ENCODE measurements around the gene DMD.

The DMD gene

DNA sequence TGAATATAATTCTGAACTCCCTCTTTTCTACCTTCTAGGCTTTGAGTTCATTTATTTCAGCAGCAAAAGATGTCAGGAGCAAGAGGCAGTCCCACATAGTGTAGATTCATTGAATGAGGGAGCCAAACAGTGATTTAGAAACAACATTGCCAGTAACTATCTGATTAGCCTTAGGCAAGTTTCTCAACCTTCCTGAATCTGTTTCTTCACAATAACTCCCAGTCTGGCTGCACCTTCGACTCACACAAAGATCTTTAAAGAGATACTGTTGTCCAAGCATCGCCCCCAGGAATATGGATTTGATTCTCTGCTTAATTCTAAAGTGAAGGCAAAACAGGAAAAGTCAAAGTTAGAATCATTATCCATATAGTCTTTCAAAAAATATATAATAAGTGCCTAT is 1026.2 kb downstream of the DMD start:
- DNase-seq, result no peak

DNA sequence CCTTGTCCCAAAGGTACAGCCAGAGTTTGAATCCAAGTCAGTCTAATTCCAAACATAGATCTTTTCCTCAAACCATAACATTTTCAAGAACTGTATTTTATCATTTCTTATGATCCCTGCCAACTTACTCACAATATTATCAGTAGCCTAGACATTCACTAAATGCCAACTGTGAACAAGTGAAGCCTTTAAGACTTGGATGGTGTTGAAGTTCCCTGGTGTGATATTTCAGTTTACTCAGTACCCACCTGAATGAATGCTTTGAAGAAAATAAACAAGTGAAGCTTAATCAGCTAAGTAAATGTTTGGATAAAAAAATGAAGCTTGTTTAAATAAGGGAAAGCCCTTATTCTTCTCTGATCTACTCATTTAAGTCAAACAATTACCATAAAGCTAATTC is 1028.3 kb downstream of the DMD start:
- DNase-seq, result no peak

DNA sequence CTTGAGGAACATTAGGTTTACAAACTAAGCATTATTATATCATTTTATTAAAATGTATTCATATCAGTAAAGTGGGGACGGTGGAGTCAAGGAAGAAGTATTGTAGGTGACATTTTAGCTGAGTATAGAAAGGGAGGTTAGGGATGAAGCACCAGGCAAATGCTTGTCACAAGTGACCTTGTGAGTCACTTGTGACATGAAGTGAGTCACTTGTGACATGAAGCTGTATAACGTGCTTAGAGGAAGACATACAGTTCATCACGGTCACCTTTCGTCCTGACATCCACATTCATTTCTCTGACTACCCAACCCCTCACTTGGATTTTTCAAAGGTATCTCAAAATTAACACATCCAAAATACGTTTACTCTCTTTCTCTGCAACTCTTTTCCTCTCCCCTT is 1034.8 kb downstream of the DMD start:
- no peak for DNase-seq

DNA sequence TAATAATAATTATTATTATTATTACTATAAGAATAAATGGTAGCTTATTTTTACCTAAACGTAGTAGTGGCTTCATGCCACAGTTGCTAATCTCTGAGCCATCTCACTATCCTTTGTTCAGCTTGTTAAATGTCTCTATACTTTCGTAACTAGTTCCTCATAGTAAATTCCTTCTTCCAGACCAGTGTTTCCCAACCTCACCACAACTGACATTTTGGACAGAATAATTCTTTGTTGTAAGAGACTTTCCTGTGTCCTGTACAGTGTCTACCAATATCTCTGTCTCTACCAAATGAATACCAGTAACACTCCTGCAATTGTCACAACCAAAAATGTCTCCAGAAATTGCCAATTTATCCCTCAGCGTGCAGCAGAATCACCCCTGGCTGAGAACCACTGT is 1040.9 kb downstream of the DMD start:
- DNase-seq, result no peak

DNA sequence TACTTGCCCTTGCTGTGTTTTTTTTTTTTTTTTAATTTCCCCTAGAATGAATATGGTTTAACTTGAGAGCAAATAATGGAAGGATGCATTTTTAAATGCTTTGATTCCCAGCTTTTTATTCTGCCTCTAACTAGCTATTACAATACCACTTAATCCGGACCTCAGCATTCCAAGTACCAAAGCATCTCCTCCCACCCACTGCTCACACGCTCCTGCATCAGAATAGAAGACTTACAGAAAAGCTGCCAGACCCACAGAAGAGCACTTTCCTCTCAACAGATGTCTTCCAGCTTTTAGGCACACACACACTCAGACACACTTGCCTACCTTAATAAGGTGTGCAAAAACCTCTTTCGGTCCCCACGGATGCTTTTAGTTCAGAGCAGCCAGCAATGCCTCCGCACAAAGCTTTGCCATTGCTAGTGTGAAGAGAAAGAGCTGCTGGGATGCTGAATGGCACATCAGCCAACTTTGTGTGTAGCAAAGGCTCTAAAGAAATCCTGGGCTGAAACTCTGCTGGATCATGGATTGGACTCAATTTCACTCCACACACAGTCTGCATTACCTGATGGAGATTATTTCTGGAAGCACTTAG is 1056.2 kb downstream of the DMD start:
- no peak for DNase-seq

DNA sequence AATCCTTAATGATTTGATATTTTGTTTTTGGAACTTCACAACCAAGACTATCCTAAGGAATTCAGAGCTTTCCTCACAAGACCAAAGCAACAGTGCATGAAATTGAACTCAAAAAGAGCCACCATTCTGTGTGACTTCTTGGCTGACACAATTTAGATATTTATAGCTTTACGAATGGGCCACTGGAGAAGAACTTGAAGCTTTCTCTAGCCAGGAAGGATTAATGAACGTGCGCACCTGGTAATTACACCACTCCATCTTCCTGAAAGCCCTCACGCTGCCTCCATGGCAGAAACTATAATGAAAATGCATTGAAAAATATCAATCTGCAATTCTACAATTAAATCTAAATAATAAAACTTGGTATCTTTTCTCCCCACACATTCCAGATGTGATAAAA is 1057.8 kb downstream of the DMD start:
- DNase-seq, result no peak

DNA sequence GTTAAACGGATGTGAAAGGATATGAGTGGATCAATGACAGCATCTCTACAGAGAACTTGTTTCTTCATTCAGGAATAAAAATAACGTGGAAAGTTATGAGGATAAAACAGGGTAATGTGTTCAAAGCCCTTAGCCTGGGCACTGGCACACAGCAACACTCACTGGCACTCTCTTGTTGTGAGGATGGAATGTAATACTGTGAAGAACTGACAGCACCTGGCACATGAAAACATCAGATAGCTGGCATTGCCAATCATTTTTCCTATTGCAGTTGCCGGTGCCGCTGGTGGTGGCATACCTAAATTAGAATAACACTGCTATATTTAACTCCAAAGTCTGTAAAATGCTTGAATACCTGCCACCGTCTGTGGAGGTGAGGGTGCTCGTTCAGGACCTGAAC is 1061.2 kb downstream of the DMD start:
- no peak for DNase-seq

DNA sequence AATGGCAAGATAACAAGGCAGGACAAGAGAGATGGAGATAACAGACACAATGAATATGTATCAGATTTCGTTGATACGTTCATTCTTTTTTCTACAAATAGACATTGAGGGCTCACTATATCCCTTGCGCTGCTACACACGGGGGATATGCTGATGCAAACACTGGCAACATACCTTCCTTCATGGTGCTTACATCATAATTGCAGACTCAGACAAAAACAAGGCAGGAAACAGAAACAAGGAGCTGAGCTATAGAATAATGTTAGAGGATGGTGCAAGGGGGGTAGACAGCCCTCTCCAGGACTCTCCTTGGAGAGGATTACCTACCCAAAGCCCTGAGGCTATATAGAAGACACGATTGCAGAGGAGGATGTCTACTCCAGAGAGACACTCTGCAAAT is 1069.5 kb downstream of the DMD start:
- DNase-seq, result no peak

DNA sequence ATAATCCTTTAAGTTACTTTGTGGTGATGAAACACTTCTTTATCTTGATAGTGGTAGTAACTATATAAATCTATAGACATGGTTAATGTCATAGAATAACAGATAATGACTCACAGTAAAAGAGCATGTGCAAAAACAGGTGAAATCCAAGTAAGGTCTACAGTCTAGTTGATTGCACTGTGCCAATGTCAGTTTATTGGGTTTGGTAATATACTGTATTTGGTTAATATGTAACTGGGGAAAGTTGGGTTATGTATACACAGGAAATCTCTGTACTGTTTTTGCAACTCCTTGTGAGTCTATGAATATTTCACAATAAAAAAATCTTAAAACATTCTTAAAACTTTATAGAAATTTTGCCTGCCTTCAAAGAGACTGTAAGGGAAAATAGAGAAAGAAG is 1071.9 kb downstream of the DMD start:
- DNase-seq, result no peak

DNA sequence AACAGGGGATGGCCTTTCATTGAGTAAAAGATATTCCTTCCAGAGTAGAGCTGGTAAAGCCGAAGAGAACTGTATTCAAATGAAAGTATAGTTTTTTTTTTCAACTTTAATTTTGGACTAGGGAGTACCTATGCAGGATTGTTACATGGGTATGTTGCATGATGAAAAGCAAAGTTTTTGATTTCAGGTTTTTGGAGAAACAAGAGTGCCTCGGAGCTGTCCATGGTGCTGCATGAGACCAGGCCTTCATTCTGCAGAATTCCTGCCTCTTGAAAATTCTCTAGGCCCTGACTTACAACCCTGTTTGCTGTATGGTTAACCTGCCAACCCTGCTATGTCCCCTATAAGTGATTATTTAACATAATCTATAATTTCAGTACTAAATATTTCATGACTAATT is 1073.8 kb downstream of the DMD start:
- DNase-seq, result no peak

DNA sequence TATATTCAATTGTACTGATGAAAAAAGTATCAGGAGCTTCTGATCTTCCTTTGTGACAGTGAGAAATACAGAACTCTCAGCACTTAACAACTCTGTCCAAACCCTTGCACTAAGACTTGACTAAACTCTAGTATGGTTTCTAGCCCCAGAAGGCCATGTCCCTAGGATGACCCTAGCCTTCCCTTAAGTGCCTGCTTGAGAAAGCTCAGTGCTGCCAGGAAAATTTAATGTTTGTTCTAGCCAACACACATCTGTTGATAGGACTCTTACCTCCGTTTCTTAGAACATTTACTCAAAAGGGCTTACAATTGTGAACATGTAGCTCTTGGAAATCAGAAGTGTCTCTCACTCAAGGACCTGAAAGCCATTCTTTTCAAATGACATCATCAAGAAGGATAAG is 1084.4 kb downstream of the DMD start:
- no peak for DNase-seq

DNA sequence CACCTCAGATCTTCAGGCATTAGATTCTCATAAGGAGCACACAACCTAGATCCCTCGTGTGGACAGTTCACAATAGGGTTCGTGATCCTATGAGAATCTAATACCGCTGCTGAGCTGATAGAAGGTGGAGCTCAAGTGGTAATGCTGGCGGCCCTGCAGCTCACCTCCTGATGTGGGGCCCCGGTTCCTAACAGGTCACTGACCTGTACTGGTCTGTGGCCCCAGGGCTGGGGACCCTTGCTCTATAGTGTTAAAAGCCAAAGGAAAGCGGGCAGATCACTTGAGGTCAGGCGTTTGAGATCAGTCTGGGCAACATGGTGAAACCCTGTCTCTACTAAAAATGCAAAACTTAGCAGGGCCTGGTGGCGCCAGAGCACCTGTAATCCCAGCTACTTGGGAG is 1092.5 kb downstream of the DMD start:
- no peak for DNase-seq

DNA sequence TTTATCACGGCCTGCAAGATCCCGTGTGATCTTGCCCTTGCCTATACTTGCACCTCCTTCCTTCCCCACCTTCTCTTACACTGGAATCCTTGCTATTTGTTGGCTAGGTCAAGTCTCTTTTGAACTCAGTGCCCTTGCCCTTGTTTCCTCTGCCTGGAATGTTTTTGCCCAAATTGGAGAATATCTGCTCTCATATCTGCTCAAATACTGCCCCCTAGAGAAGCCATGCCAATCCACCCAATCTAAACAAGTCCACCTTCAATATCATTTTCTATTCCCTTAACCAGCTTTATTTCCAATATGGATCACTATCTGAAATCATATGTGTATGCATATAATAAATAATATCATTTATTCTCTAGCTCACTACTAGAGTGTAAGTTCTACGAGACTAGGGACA is 1095.3 kb downstream of the DMD start:
- no peak for DNase-seq

DNA sequence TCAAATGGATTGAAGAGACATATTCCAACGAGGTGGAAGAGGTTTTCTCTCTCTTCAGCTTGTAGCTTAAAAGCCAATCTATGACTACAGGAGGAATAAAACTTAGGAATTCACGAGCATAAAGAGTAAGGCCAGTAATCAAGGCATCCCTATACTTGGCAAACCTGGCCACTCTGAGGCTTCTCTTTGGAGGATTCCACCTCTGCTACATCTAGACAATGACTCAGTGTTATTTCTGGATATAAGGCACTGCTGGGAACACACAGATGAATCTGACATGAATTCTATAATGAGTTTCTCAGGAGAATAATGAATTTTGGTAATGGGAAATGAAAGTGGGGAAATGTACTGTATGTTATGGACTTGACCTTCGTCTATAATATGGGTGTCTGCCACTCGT is 1123.7 kb downstream of the DMD start:
- DNase-seq, result no peak

DNA sequence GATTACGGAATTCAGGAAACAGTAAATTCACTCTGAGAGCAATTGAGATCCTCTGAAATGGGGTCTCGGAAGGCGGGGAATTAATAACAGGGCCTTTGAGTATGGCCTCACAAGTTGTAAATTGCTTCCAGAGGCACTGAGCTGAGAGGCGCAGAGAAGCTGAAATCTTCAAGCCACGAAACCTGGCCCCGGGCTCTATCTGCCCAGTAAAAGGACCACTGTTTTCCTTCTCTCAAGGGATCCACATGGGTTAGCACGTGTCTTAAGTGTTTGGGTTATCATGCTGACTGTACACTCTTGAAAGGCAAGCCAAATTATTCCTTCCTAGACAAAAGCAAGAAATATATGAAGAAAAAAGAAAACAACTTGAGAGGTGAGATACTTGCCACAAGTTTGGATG is 1126.6 kb downstream of the DMD start:
- DNase-seq, result no peak

DNA sequence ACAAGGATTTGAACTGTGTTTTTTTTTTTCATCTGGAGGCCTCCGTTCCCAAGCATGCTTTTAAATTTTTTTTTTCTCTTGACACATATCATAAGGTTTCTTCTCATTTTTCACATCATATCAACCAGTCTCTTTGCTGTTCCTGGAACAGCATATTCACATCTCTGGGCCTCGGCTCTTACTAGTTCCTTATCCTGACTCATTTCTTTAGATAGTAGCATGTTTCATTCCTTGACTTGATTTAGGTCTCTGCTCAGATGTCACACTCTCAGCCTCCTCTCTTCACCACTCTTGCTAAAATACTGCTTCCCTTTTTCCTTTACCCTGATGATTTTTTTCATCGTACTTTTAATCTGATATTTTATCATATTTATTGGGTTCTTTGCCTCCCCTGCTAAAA is 1163.1 kb downstream of the DMD start:
- DNase-seq, result no peak

DNA sequence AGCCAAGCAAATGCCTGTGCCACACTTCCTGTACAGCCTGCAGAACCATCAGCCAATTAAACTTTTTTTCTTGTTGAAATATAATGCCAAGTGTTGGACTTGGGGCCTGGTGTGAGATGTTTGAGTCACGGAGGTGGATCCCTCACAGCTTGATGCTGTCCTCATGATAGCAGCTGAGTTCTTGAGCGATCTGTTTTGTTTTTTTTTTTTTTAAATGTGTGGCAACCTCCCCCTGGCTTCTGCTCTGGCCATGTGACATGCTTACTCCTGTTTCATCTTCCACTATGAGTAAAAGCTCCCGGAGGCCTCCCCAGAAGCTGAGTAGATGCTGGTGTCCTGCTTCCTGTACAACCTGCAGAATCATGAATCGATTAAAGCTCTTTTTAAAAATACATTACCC is 1166.2 kb downstream of the DMD start:
- DNase-seq, result no peak

DNA sequence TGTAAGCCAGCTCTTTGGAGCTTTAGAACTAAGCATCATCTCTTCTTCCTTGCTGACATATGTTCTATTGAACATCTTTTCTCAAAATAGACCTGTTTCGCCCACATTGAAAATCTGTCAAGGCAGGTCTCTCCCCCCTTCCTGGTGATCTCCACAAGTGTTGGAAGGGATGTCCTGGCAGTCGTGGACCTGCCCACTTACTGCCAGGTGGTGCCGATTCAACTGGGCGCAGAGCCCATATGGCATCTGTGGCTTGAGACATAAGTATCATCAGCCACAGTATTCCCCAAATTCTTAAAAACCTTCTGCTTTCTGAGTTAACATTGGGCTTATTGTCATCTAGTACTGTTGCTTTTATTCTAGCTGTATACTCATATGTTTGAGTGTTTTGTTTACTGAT is 1170.2 kb downstream of the DMD start:
- no peak for DNase-seq

DNA sequence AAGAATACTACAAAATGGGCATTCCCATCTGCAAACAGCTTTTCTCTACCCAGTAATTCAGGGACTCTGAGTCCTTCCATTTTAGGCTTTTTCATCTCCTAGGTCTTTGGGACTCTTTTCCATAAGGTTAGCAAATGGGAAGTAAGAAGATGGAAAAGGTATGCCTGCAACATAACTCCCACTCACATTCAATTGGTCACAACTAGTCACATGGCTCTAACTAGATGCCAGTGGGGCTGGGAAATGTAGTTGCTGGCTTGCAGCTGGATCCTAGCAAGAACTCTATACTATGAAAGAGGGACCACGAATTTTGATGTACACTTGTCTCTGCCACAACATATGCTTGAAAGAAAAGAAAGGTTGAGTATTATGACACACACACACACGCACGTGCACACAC is 1184.6 kb downstream of the DMD start:
- no peak for DNase-seq

DNA sequence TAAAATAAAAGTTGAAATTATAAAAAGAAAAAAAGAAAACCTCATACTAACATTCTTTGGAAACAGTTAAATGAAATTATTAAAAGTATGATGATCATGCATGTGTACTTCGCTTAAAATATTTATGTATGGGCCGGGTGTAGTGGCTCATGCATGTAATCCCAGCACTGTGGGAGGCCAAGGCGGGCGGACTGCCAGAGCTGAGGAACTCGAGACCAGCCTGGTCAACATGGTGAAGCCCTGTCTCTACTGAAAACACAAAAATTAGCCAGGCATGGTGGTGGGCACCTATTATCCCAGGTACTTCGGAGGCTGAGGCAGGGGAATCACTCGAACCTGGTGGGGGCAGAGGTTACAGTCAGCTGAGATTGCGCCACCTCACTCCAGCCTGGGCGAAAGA is 1187.3 kb downstream of the DMD start:
- DNase-seq, result no peak

DNA sequence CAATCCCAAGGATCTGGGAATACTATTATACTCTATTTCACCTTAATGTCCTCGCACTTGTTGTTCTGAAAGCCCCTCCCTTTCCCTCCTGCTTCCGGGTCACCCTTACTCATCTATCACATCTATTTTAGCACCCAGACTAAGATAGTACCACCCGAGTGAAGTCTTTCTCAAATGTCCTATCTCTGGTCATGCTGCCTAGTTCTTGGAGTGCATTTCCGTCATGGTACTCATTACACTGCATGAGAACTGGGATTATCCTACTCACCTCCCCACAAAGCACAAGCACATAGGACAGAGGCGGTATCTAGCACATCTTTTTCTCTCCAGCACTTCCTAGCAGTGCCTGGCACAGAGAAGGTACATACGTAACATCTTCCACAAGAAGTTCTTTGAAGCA is 1195.2 kb downstream of the DMD start:
- DNase-seq, result no peak

DNA sequence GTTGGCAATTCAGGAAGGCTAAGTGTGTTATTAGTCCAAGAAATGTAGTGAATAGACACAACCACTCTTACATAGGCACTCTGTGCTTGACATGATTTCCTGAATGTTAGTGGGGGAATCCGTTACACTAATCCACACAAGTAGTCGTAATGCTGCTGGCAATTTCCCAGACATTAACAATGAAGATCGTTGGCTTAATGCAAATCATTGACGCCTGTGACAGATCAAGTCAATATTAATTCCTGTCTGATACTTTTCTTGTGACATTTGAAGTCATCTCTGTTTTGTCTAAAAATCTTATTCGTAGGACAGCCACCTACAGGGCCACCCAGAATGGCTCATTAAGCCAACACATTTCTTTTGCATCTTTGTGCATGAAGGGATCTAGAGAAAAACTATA is 1200.4 kb downstream of the DMD start:
- DNase-seq, result no peak

DNA sequence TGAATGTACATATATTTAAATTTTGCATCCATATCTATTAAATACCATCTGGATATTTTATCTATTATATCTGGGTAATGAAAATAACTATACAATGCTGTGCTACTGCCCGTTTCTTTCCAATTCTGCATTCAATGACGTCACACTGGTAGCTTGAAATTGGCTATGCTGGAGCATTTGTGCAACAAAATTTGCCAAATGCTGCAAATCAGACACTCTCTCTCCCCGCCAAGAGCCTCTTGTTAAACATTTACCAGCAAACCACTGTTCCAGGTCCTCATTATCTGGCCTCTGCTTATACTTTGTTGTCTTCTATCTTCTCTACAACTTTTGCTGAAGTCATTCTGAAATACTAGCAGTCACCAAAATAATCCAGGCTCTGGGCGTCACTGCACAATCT is 1201.1 kb downstream of the DMD start:
- no peak for DNase-seq

DNA sequence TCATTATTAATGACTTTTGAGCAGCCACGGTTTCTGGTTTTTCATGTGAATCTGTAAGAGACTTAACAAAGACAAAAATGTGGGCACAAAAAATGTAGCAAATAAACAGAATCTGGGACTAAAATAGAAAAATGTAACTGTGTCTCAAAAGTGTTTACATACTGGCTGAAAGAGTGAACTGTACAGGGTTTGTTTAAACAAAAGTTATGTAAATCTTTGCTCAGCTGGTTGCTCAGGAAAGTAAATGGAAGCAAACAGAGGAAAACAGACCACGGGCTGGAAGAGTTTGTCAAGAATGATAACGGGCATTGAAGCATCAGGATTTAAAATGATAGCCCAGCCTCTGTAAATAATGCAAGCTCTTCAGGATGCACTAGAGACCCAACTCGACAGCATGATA is 1217.7 kb downstream of the DMD start:
- no peak for DNase-seq

DNA sequence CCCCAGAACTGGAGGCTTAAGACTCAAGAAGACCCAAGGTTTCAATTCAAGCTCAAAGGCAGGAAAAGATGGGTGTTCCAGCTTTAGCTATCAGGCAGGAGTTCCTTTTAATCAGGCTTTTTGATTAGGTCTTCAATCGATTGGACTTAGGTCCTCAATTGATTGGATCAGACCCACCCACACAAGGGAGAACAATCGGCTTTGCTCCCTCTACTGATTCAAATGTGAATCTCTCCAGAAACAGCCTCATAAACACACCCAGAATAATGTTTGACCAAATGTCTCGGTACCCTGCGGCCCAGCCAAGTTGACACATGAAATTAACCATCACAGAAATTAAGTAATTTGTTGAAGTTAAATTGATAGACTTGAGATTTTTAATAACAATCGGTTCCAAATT is 1222.4 kb downstream of the DMD start:
- no peak for DNase-seq

DNA sequence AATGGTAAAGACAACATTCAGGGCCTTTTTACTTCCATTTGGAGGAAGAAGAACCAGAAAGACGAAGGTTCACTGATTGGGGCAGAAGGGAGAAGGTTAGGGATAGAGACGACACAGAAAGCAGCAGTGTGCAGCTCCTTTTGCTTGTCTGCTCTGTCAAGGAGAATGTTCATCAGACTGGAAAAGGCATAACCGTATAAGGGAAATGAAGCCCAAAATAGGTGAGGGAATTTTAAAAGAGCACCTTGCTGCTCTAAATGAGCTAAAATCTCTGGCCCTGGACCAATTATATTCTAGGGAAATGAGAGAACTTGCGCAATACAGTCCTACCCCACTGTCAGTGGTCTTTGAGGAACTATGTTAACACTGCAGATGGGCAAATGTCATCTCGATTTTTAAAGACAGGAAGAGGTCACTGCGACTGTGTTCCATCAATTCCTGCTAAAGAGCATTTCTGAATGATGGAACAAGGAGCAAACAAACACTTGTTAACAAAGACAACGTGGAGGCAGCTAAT is 1229.7 kb downstream of the DMD start:
- no peak for DNase-seq

All from CD4-positive, alpha-beta T cell treated with Interleukin-4 for 1 hour (primary cell).